DND-41 (cell line): ENCODE data around the gene MRPL24.

ENCODE experiments used
- ATAC-seq: fragments of 200-7000 bp; cut with Tn5 transposase; 3 replicates; pipeline ENCODE4 v1.9.1; 2021; ENCODE audit warnings: low read depth; ENCODE audit not compliant: insufficient read depth
- DNase-seq: peaks from one replicate; pipeline ENCODE4 v3.0.0-alpha.2; 2020
- H2AFZ ChIP-seq: 2 replicates; pipeline ENCODE4 v1.6.0; 2012; ENCODE audit warnings: low read depth, low read length
- H3K27ac ChIP-seq: 2 replicates; pipeline ENCODE4 v1.5.1; 2012; ENCODE audit warnings: low read length, inconsistent platforms
- H3K27me3 ChIP-seq: fragments of 200-600 bp; sonication (generic); 2 replicates; pipeline ENCODE4 v1.6.0; 2012; ENCODE audit warnings: low read length, mild to moderate bottlenecking, inconsistent platforms; ENCODE audit not compliant: insufficient read depth, poor library complexity
- H3K36me3 ChIP-seq: 2 replicates; pipeline ENCODE4 v1.5.1; 2012; ENCODE audit warnings: low read length, inconsistent platforms; ENCODE audit not compliant: insufficient read depth
- H3K4me1 ChIP-seq: 2 replicates; pipeline ENCODE4 v1.5.1; 2012; ENCODE audit warnings: mild to moderate bottlenecking, low read length; ENCODE audit not compliant: insufficient read depth
- H3K4me2 ChIP-seq: 2 replicates; pipeline ENCODE4 v1.6.0; 2012; ENCODE audit warnings: mild to moderate bottlenecking, moderate library complexity, low read length, inconsistent platforms; ENCODE audit not compliant: insufficient read depth
- H3K4me3 ChIP-seq, 2 experiments: fragments of 200-600 bp in 1 of 2; shearing (Covaris generic) in 1 of 2; 2 replicates each; pipeline ENCODE4 v1.5.1; 2012 to 2016; ENCODE audit warnings: inconsistent platforms in 2 of 2, low read length in 2 of 2, mild to moderate bottlenecking in 2 of 2, low read depth in 1 of 2, moderate library complexity in 1 of 2
- H3K79me2 ChIP-seq: 2 replicates; pipeline ENCODE4 v1.6.0; 2012; ENCODE audit warnings: low read length, inconsistent platforms; ENCODE audit not compliant: insufficient read depth
- H3K9ac ChIP-seq: 2 replicates; pipeline ENCODE4 v1.6.0; 2012; ENCODE audit warnings: low read depth, mild to moderate bottlenecking, inconsistent platforms, low read length, moderate library complexity
- H3K9me3 ChIP-seq: 2 replicates; pipeline ENCODE4 v1.5.1; 2012; ENCODE audit warnings: low read length, moderate library complexity, mild to moderate bottlenecking, inconsistent platforms; ENCODE audit not compliant: insufficient read depth, severe bottlenecking
- H4K20me1 ChIP-seq: 2 replicates; pipeline ENCODE4 v1.6.0; 2012; ENCODE audit warnings: low read length; ENCODE audit not compliant: insufficient read depth
- EZH2 ChIP-seq: IDR thresholded peaks from 3 replicates; pipeline ENCODE4 v1.6.1; 2012; ENCODE audit warnings: borderline replicate concordance, low read depth, mild to moderate bottlenecking, moderate library complexity, low read length, inconsistent platforms; ENCODE audit not compliant: severe bottlenecking
- TF ChIP-seq, protein P1 (sequence below): IDR thresholded peaks from 2 replicates; pipeline ENCODE4 v1.5.1; 2012; ENCODE audit warnings: borderline replicate concordance, low read length, moderate library complexity, mild to moderate bottlenecking; ENCODE audit not compliant: poor library complexity, severe bottlenecking; ENCODE audit errors: extremely low read depth

Gene MRPL24

DNA sequence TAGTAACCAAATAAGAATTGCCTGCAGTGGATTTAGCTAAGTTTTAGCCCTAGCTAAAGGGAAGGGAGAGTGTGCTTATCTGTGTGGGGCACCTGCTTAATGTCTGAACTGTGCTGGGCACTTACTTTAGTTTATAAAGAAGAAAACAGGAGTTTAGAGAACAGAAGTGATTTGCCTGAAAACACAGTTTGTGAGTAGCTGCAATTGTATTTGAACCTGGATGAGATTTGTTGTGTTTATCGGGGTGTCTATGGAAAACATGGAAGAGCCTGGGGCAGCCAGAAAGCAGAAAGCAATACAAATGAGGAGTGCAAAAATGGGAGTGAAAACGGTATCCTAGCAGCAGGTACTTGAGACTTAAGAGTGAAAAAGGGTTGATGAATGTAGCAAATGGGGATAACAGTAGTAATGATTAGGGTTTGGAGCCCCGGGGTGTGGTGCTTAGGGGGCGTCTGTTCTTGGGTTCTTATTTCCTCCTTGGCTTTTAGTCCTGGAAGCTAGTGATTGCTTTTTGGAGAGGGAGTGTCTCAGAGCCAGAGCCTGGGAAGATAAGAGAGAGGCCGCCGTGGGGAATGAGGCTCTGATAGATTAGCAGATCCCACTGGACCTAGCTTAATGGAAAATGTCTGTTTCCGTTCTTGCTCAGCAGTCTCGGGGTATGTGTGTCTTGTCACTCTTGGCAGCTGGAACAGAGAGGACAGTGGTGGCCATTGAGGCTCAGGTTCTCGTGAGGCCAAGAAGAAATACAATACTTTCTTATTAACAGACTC lies 32.0 kb upstream of the MRPL24 start:
- DNase-seq: no peak
- Histone ChIP-seq H3K4me1 (peaks cover 49% of the 10 kb centered on the region), H3K4me3 (no peak overlapping the region), H3K79me2 (peaks cover 94% of the 10 kb centered on the region), H3K4me2 (peak overlapping the region; percentile 24; the same call in 1 of the 2 replicates), H3K9me3 (no peaks in the 10 kb centered on the region), H3K9ac (no peak overlapping the region), H4K20me1 (peaks cover 60% of the 10 kb centered on the region), H2AFZ (no peak overlapping the region), H3K27ac (no peak overlapping the region), H3K27me3 (no peaks in the 10 kb centered on the region), H3K36me3 (peaks cover 47% of the 10 kb centered on the region)
- no peak for ATAC-seq
- TF ChIP-seq EZH2: no peak
- TF ChIP-seq, protein P1, sequence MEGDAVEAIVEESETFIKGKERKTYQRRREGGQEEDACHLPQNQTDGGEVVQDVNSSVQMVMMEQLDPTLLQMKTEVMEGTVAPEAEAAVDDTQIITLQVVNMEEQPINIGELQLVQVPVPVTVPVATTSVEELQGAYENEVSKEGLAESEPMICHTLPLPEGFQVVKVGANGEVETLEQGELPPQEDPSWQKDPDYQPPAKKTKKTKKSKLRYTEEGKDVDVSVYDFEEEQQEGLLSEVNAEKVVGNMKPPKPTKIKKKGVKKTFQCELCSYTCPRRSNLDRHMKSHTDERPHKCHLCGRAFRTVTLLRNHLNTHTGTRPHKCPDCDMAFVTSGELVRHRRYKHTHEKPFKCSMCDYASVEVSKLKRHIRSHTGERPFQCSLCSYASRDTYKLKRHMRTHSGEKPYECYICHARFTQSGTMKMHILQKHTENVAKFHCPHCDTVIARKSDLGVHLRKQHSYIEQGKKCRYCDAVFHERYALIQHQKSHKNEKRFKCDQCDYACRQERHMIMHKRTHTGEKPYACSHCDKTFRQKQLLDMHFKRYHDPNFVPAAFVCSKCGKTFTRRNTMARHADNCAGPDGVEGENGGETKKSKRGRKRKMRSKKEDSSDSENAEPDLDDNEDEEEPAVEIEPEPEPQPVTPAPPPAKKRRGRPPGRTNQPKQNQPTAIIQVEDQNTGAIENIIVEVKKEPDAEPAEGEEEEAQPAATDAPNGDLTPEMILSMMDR: no peak

DNA sequence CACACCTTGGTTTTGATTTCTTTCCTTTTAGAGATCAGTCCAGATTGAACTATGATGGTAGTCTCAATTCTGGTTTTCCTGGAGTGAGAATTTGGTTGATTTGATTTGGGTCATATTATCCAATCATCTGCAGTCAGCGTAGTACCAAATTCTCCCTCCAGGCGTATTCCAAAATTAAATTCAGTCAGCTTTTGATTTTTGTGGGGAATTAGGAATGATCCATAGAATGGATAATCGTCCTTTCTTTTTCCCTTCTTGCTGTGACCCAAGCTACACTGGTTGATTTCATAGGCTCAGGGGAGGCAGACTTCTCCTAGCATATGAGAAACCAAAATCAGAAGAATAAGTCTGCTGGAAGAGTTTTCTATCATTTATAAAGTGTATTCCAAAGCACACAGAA lies 31.3 kb upstream of the MRPL24 start:
- no peak for TF ChIP-seq EZH2
- TF ChIP-seq, protein P1: peak; percentile 6
- ATAC-seq: no peak
- Histone ChIP-seq H3K36me3 (peaks cover 47% of the 10 kb centered on the region), H3K27me3 (no peaks in the 10 kb centered on the region), H3K9me3 (no peaks in the 10 kb centered on the region), H3K4me3 (no peak overlapping the region), H3K9ac (no peak overlapping the region), H2AFZ (no peak overlapping the region), H3K4me1 (peaks cover 49% of the 10 kb centered on the region), H3K4me2 (peak overlapping the region; percentile 33; the same call in 1 of the 2 replicates), H4K20me1 (peaks cover 57% of the 10 kb centered on the region), H3K27ac (no peak overlapping the region), H3K79me2 (peaks cover 93% of the 10 kb centered on the region)
- no peak for DNase-seq

DNA sequence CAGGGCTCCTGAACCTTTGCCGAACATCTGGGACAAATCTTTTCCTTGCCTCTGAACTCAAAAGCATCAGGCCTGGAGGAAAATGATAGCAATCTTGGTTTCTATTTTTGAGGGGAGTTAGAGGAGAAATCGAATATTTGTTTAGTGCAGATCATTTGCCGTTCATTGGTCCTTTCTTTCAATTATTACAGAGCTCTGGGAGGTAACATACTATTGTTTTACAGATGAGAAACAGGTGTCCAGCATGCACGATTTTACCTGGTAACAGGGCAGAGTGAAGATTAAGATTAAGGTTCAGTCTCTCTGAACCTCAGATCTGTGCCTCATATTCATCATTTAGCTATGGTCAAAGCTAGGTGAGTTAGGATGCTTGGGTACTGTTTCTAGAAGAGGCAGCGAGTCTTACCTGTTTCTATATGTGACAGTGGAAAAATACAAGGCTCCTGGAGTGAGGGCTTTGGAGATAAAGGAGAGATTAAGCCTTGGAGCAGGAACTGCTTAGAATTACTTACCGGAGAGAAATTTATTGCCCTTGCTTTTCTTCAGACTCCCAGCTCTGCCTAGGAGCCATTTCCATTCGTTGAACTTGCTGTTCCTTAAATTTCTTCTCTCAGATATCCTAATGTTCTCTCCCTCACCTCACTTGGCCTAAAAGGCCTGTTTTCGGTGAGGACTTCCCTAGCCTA lies 27.9 kb upstream of the MRPL24 start:
- Histone ChIP-seq H2AFZ (no peak overlapping the region), H3K27ac (peak overlapping the region; percentile 84), H3K4me3 (peak overlapping the region; percentile 79 to 87; a peak in 3 of 4 replicates), H4K20me1 (peaks cover 36% of the 10 kb centered on the region), H3K9ac (peak overlapping the region; percentile 90), H3K4me2 (peak overlapping the region; percentile 69), H3K36me3 (peaks cover 39% of the 10 kb centered on the region), H3K27me3 (no peaks in the 10 kb centered on the region), H3K79me2 (peaks cover 78% of the 10 kb centered on the region), H3K9me3 (no peaks in the 10 kb centered on the region), H3K4me1 (peaks cover 57% of the 10 kb centered on the region)
- TF ChIP-seq, protein P1: no peak
- no peak for ATAC-seq
- DNase-seq: no peak
